ENCODE data around the gene C3orf38. TPM values are rescaled to one million over a fixed set of nuclear protein-coding genes. Genes with fewer than 3 reads are reported as not detected.
"Not testable (repeated sequence)": the region's sequence is repeated elsewhere in the genome, so short reads cannot be mapped to it uniquely, and the experiment has no call there.

C3orf38 gene
- total RNA-seq, 3 donors from 2014 or later = 18.3 to 25.4 (median 23.8) TPM

DNA sequence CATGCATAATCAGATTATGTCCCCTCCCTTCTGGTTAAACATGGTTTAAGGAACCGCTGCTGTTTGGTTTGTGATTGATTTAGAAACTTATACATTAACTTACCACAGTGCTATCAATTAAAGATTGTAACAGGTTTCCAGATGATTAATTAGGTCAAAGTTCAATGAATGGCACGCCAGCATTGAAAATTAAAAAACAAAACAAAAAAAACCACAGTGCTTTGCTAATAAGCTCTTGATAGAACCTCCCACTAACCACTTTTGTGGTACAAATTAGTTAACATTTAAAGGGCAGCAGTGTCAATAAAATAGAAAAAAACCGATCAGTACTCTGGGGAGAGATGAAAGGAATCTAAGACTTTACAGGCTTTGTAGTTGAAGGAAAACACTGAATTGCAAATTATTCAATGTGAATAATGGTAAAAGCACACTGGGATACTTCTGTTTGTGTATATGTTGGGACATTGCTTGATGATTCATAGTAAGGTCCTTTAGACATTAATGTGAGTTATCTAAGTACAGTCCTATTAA is 7.6 kb upstream of the C3orf38 start:
- DNase-seq = no peak
- H3K9me3 Mint-ChIP-seq = no peaks in the 10 kb centered on the region
- peaks cover 17% of the 10 kb centered on the region for H3K36me3 Mint-ChIP-seq (ENCODE audit: insufficient read depth)
- H3K4me1 Mint-ChIP-seq (ENCODE audit: low read depth) = peaks cover 5% of the 10 kb centered on the region
- ATAC-seq = no peak
- no peak overlapping the region for H3K4me3 Mint-ChIP-seq
- no peaks in the 10 kb centered on the region for H3K27me3 Mint-ChIP-seq (ENCODE audit: low read depth)

DNA sequence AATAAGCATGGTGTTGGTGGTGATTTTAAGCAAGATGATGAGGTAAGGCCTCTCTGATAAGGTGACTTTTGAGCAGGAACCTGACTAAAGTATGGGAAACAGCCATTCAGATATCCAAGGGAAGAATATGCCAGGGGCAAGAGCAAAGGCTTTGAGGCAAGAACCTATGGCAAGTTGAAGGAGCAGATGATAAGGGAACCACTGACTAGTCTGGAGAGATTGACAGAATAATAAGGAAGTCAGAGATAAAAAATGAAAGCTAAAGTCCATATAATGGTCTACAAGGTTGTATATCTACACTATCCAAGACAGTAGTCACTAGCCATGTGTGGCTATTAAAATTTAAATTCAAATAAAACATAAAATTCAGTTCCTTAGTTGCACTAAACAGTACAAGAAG is 2.5 kb upstream of the C3orf38 start:
- Mint-ChIP-seq H3K36me3 (ENCODE audit: insufficient read depth) (peaks cover under 1% of the 10 kb centered on the region), H3K27me3 (ENCODE audit: low read depth) (no peaks in the 10 kb centered on the region), H3K4me1 (ENCODE audit: low read depth) (peaks cover 21% of the 10 kb centered on the region), H3K4me3 (peak overlapping the region; percentile 96), H3K9me3 (no peaks in the 10 kb centered on the region)
- DNase-seq = no peak
- ATAC-seq = no peak

DNA sequence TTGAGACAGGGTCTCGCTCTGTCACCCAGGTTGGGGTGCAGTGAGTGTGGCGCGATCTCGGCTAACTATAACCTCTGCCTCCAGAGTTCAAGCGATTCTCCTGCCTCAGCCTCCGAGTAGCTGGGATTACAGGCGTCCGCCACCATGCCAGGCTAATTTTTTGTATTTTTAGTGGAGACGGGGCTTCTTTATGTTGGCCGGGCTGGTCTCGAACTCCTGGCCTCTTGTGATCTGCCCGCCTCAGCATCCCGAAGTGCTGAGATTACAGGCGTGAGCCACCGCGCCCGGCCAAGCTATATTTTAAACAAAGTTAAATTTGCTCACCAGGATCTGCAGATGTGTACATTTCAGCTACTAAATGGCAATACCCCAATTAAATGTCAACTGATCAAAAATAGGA is 1.1 kb upstream of the C3orf38 start:
- H3K4me1 Mint-ChIP-seq (ENCODE audit: low read depth) = peaks cover 26% of the 10 kb centered on the region
- peak overlapping the region; percentile 96 for H3K4me3 Mint-ChIP-seq
- H3K27me3 Mint-ChIP-seq (ENCODE audit: low read depth) = no peaks in the 10 kb centered on the region
- H3K36me3 Mint-ChIP-seq (ENCODE audit: insufficient read depth) = peaks cover 4% of the 10 kb centered on the region
- no peaks in the 10 kb centered on the region for H3K9me3 Mint-ChIP-seq
- no peak for DNase-seq
- ATAC-seq = no peak

DNA sequence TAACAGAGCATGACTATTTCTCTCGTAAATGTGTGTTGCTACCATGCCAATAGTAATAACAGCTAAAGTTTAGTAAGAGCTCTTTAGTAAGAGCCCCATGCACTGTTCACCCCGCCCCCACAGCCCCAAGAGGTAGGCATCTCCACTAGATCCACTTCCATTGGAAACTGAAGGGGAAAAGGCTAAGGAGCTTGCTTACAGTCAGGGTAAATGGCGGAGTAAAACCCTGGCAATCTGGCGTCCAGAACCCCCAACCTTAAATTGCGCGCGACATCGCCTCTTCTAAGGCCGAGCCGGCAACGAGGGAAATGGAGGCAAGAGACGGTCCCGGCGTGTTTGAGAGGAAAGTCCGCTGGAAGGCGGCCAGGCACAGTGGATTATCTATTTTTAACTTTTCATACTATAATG is 654 bp upstream of the C3orf38 start:
- Mint-ChIP-seq H3K9me3 (no peaks in the 10 kb centered on the region), H3K36me3 (ENCODE audit: insufficient read depth) (peaks cover 4% of the 10 kb centered on the region), H3K27me3 (ENCODE audit: low read depth) (no peaks in the 10 kb centered on the region), H3K4me3 (peak overlapping the region; percentile 96), H3K4me1 (ENCODE audit: low read depth) (peaks cover 26% of the 10 kb centered on the region)
- peak; percentile 10 to 14 for ATAC-seq
- DNase-seq = peak; percentile 12

DNA sequence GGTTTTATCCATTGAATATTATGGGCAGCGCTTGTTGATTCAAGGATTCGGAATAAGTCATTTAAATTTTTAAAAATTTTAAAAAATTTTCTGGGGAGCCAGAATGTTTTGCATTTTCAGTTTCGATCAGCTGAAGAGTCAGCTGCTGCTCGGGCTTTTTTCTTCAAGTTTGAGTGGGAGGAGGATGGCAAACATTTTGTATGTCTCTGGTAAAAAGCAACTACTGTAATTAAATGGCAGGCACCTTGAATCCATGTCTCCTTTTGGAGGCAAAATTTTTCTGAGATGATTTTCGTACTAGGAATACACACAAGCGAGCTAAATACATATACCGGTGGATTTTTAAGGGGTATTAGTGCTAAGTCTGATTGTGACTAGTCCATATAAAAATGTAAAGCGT is 612 bp downstream of the C3orf38 start:
- peaks cover 7% of the 10 kb centered on the region for H3K36me3 Mint-ChIP-seq (ENCODE audit: insufficient read depth)
- no peaks in the 10 kb centered on the region for H3K9me3 Mint-ChIP-seq
- peak overlapping the region; percentile 96 for H3K4me3 Mint-ChIP-seq
- ATAC-seq (no peak), DNase-seq (no peak)
- peaks cover 26% of the 10 kb centered on the region for H3K4me1 Mint-ChIP-seq (ENCODE audit: low read depth)
- no peaks in the 10 kb centered on the region for H3K27me3 Mint-ChIP-seq (ENCODE audit: low read depth)

DNA sequence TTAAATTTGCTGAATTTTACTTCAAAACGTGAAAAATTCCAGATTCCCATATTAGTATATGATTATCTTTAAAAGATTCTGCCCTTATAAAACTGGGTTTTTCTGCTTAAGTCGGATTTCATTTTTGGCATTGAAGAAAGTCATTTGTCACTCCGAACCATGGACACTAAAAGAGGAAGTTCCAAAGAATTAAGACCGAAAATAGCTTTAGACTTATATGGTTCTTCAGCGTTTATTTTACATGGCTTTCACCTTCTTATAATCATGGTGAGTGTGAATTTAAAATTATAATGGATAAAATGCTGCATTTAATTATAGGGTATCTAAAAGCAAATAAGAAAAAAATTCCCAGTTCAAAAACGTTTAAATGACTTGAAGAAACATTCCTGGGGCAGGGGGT is 1.0 kb downstream of the C3orf38 start:
- peaks cover 10% of the 10 kb centered on the region for H3K36me3 Mint-ChIP-seq (ENCODE audit: insufficient read depth)
- peaks cover 26% of the 10 kb centered on the region for H3K4me1 Mint-ChIP-seq (ENCODE audit: low read depth)
- no peak for DNase-seq
- no peak for ATAC-seq
- no peaks in the 10 kb centered on the region for H3K27me3 Mint-ChIP-seq (ENCODE audit: low read depth)
- H3K9me3 Mint-ChIP-seq = no peaks in the 10 kb centered on the region
- H3K4me3 Mint-ChIP-seq = peak overlapping the region; percentile 96

DNA sequence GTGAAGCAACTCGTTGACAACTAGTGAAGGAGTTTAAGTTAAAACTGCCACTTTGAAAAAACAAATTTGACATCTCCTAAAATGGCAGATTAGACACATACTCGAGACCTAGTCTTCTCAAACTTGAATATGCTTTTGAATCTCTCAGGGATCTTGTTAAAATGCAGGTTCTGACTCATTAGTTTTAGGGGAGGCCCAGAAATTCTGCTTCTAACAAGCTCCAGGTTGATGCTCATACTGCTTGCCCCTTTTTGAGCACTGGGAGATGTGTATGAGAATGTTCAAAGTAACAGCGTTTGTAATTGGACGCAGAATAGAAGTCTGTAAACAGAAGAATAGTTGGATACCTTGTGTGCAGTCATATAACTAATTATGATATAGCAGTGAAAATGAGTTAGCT is 1.6 kb downstream of the C3orf38 start:
- Mint-ChIP-seq H3K4me3 (peak overlapping the region; percentile 96), H3K27me3 (ENCODE audit: low read depth) (no peaks in the 10 kb centered on the region), H3K4me1 (ENCODE audit: low read depth) (peaks cover 31% of the 10 kb centered on the region), H3K9me3 (no peaks in the 10 kb centered on the region), H3K36me3 (ENCODE audit: insufficient read depth) (peaks cover 16% of the 10 kb centered on the region)
- peak; percentile 11 to 17 for ATAC-seq
- DNase-seq = no peak

DNA sequence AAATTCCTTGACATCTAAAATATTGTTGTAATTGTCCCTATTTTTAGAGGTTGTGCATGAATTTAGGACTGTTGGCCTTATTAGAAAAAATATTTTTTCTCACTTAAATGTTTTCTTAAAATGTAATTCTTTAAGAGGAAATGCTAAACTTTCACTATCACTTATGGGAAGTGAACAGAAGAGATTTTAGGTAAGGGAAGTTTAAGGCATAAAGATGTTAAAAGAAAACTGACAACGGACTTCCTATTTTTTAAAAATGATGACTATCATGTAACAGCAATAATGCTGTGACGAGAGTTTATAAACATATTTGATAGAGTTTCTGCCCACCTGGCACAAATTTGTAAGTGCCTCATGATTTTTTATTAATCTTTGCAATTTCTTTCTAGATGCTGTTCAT is 3.1 kb downstream of the C3orf38 start:
- Mint-ChIP-seq H3K9me3 (no peaks in the 10 kb centered on the region), H3K4me1 (ENCODE audit: low read depth) (peaks cover 39% of the 10 kb centered on the region), H3K4me3 (peak overlapping the region; percentile 24), H3K36me3 (ENCODE audit: insufficient read depth) (peaks cover 26% of the 10 kb centered on the region), H3K27me3 (ENCODE audit: low read depth) (no peaks in the 10 kb centered on the region)
- no peak for ATAC-seq
- no peak for DNase-seq

DNA sequence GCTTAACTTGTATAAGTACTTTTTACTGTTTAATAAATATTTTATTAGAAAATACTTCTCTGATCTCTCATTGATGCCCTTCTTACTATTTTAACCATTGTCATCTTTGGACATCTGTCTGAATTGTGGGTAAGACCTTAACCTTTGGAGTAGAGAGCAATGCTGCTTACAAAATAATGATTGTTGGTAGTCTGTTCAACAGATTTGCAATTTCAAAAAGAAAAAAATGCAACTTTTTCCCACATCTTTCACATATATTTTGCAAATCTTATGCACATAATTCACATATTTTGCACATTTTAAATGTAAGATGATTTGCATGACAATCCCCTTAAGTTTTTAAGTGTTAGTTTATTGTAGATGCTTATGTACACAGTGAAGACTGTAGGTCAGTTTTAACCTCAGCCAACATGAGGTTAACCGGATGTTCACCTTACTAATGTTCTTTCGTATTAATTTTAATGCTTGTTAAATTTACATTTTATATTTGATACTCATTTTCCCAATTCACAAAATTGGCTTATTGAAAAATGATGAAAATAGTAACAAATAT is 16.7 kb downstream of the C3orf38 start:
- Mint-ChIP-seq H3K4me3 (no peak overlapping the region), H3K27me3 (ENCODE audit: low read depth) (no peaks in the 10 kb centered on the region), H3K36me3 (ENCODE audit: insufficient read depth) (peaks cover 19% of the 10 kb centered on the region), H3K4me1 (ENCODE audit: low read depth) (peaks cover 7% of the 10 kb centered on the region), H3K9me3 (no peaks in the 10 kb centered on the region)
- DNase-seq (no peak), ATAC-seq (no peak)

DNA sequence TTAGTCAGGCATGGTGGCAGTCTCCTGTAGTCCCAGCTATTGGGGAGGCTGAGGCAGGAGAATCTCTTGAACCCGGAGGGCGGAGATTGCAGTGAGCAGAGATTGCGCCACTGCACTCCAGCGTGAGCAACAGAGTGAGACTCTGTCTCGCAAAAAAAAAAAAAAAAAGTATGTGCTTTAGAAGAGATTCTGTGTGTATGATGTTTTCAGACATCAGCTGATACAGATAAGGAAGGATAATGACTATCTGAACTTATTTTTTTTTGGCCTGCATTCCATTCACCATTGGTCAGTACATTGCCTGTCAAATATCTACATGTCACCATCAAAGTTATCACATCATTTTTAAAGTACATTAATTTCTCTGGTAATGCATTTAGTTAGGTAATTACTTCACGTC is 17.4 kb downstream of the C3orf38 start:
- Mint-ChIP-seq H3K36me3 (ENCODE audit: insufficient read depth) (peaks cover 18% of the 10 kb centered on the region), H3K4me3 (no peak overlapping the region), H3K27me3 (ENCODE audit: low read depth) (no peaks in the 10 kb centered on the region), H3K9me3 (no peaks in the 10 kb centered on the region), H3K4me1 (ENCODE audit: low read depth) (peaks cover 6% of the 10 kb centered on the region)
- no peak for DNase-seq
- ATAC-seq = no peak

DNA sequence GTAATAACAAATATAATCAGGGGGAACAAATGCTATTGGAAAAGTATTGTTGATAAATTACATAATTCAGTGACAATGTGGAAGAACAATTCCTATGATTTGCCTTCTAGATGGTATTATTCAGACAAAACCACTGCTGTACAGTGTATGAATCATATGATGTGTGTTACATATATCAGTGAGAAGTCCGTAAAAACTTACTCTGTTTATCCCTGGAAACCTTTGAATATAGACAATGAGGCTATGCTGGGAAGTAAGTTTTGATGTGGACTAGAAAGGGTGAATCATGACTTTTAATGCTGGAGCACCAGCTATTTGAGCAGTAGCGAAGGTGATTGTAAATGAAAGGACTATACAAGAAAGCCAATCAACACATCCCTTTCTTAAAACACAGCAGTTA is 17.9 kb downstream of the C3orf38 start:
- no peaks in the 10 kb centered on the region for H3K27me3 Mint-ChIP-seq (ENCODE audit: low read depth)
- peaks cover 4% of the 10 kb centered on the region for H3K4me1 Mint-ChIP-seq (ENCODE audit: low read depth)
- no peaks in the 10 kb centered on the region for H3K9me3 Mint-ChIP-seq
- H3K36me3 Mint-ChIP-seq (ENCODE audit: insufficient read depth) = peaks cover 14% of the 10 kb centered on the region
- ATAC-seq (no peak), DNase-seq (no peak)
- H3K4me3 Mint-ChIP-seq = no peak overlapping the region

DNA sequence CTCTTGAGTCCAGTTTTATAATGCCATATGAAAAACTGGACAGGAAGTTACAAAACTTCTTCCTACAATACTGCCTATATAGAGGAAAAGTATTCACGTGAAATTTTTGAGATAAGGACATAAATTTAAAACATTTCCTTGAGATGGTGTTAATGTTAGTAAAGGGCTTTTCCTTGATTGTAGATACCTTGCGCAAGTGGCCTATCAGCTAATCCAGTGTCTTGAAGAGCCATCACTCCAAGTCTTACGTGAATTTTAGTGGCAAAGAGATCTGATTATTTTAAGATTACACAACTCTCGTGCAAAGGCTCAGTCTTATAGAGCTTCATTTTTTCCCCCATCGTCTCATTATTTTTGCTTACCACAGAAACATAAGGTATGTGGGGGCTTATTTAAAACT is 18.4 kb downstream of the C3orf38 start:
- ATAC-seq (no peak), DNase-seq (no peak)
- Mint-ChIP-seq H3K4me3 (no peak overlapping the region), H3K9me3 (no peaks in the 10 kb centered on the region), H3K4me1 (ENCODE audit: low read depth) (peaks cover 3% of the 10 kb centered on the region), H3K36me3 (ENCODE audit: insufficient read depth) (peaks cover 13% of the 10 kb centered on the region), H3K27me3 (ENCODE audit: low read depth) (no peaks in the 10 kb centered on the region)

DNA sequence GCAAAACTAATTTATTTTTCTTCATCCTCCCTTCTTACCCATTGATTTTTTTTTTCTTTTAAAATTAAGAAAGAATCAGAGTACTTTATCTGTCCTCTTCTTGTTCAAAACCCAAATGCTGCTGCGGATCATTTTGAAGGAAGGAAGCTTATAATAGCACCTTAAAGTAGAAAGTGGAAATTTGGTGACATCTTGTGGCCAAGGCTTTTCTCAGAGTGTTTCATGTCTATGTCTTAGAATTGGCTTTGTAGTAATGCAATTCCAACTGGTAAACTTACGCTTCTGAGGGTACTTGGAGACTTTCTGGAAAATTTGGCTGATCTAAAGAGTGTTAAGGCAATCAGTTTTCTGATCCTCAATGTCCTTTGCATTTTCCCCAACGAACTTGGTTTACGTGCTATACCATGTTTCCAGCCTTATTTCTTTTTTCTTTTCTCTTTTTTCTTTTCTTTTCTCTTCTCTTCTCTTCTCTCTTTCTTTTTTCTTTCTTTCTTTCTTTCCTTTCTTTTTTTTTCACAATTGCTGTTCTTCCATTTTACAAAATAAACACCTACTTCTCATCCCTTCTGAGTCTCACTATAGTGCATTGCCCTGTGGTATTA is 30.7 kb downstream of the C3orf38 start:
- ATAC-seq (peak in 1 of 2 donors; percentile 48), DNase-seq (peak; percentile 10)
- Mint-ChIP-seq H3K27me3 (ENCODE audit: low read depth) (no peaks in the 10 kb centered on the region), H3K36me3 (ENCODE audit: insufficient read depth) (no peaks in the 10 kb centered on the region), H3K4me3 (no peak overlapping the region), H3K4me1 (ENCODE audit: low read depth) (peaks cover 4% of the 10 kb centered on the region), H3K9me3 (peaks cover 16% of the 10 kb centered on the region)

DNA sequence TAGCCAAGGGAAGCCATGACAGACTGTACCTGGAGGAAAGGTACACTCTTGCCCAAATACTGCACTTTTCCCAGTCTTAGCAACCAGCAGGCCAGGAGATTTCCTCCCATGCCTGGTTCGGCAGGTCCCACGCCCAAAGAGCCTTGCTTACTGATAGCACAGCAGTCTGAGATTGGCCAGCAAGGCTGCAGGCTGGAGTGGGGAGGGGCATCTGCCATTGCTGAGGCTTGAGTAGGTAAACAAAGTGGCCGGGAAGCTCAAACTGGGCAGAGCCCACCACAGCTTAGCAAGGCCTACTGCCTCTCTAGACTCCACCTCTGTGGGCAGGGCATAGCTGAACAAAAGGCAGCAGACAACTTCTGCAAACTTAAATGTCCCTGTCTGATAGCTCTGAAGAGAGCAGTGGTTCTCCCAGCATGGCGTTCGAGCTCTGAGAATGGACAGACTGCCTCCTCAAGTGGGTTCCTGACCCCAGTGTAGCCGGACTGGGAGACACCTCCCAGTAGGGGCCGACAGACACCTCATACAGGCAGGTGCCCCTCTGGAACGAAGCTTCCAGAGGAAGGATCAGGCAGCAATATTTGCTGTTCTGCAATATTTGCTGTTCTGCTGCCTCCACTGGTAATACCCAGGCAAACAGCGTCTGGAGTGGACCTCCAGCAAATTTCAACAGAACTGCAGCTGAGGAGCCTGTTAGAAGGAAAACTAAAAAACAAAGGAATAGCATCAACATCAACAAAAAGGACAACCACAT is 32.6 kb downstream of the C3orf38 start:
- not testable (repeated sequence) for DNase-seq, H3K4me3 Mint-ChIP-seq

DNA sequence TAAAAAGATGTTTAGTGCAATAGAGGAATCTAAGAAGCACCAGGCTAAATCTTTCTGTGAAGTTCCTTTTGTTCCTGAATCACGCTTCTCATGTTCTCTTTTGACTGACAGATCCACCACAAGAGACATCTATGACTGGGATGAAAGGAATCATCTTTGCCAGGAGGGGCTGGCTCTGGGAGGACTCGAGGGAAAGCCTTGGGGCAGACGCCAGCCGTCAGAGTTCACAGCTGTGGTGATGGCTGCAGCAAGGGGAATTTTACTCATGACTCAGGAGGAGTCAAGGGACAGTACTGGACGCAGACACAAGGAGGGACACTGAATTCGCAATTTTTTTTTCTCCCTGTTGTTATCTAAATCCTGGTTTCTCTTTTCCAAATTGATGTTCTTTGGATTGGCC is 38.7 kb downstream of the C3orf38 start:
- no peak overlapping the region for H3K4me3 Mint-ChIP-seq
- H3K4me1 Mint-ChIP-seq (ENCODE audit: low read depth) = no peaks in the 10 kb centered on the region
- peaks cover 22% of the 10 kb centered on the region for H3K9me3 Mint-ChIP-seq
- H3K27me3 Mint-ChIP-seq (ENCODE audit: low read depth) = no peaks in the 10 kb centered on the region
- no peak for DNase-seq
- no peak for ATAC-seq
- no peaks in the 10 kb centered on the region for H3K36me3 Mint-ChIP-seq (ENCODE audit: insufficient read depth)

More for the DNA sequence above, 32.6 kb downstream of the C3orf38 start:
- peaks cover 22% of the 10 kb centered on the region for H3K9me3 Mint-ChIP-seq
- H3K4me1 Mint-ChIP-seq (ENCODE audit: low read depth); H3K36me3 Mint-ChIP-seq (ENCODE audit: insufficient read depth); H3K27me3 Mint-ChIP-seq (ENCODE audit: low read depth); ATAC-seq: not testable (repeated sequence)

Measured in activated T-cell treated with anti-CD3 and anti-CD28 coated beads, Interleukin-2, amount 50 U/mL, for 4 hours (primary cell).